ENCODE results near the gene ISLR.

ISLR gene

GRCh38 chr15:74216949-74217348 is 43.4 kb downstream of the ISLR start:
- DNase-seq = no peak

GRCh38 chr15:74217907-74218885 is 44.7 kb downstream of the ISLR start:
- DNase-seq = no peak

- no peak for DNase-seq
These were observed 47.2 kb downstream of the ISLR start for GRCh38 chr15:74220475-74221248.

GRCh38 chr15:74221399-74222239 is 48.1 kb downstream of the ISLR start:
- DNase-seq = no peak

GRCh38 chr15:74222240-74223119 is 49.0 kb downstream of the ISLR start:
- DNase-seq = no peak

- DNase-seq = no peak
These were observed 52.4 kb downstream of the ISLR start for GRCh38 chr15:74225928-74226327.
